Activated CD4-positive, alpha-beta T cell treated with anti-CD3 and anti-CD28 coated beads for 1 hour (primary cell): ENCODE measurements around the gene EPHA4.

Experiments used
- DNase-seq: peaks from one replicate; pipeline ENCODE4 v3.0.0-alpha.2; 2020

The EPHA4 gene

GRCh38 chr2:221381928-221382488 is 190.1 kb downstream of the EPHA4 start:
- DNase-seq, result no peak

GRCh38 chr2:221380686-221381085 is 191.4 kb downstream of the EPHA4 start:
- DNase-seq, result no peak

- no peak for DNase-seq
Observed at GRCh38 chr2:221380062-221380461, 192.0 kb downstream of the EPHA4 start.

GRCh38 chr2:221377597-221377996 is 194.5 kb downstream of the EPHA4 start:
- DNase-seq, result no peak

GRCh38 chr2:221377066-221377465 is 195.0 kb downstream of the EPHA4 start:
- no peak for DNase-seq

GRCh38 chr2:221374234-221374633 is 197.9 kb downstream of the EPHA4 start:
- DNase-seq, result no peak

- no peak for DNase-seq
Observed at GRCh38 chr2:221372907-221373306, 199.2 kb downstream of the EPHA4 start.

- DNase-seq, result no peak
Observed at GRCh38 chr2:221372159-221372884, 199.8 kb downstream of the EPHA4 start.

- no peak for DNase-seq
Observed at GRCh38 chr2:221371347-221371746, 200.8 kb downstream of the EPHA4 start.

GRCh38 chr2:221370857-221371211 is 201.3 kb downstream of the EPHA4 start:
- no peak for DNase-seq

GRCh38 chr2:221370076-221370856 is 201.8 kb downstream of the EPHA4 start:
- no peak for DNase-seq
